Keratinocyte (primary cell): Measurements from ENCODE around the gene TTC36.

ENCODE experiments used
- EZH2 ChIP-seq: IDR thresholded peaks from one replicate; pipeline ENCODE4 v1.6.1; 2012; ENCODE audit warnings: inconsistent platforms, mild to moderate bottlenecking, low read length, moderate library complexity
- TF ChIP-seq, protein P1 (sequence below), 3 experiments: IDR thresholded peaks in 1 of 3; conservative IDR thresholded peaks in 1 of 3; optimal IDR thresholded peaks in 1 of 3; 2 replicates in 2 of 3; 3 replicates in 1 of 3; pipeline versions ENCODE3 to v1.5.1; 2011; ENCODE audit warnings: low read length in 3 of 3, mild to moderate bottlenecking in 3 of 3, moderate library complexity in 2 of 3, control low read depth in 1 of 3, inconsistent platforms in 1 of 3; ENCODE audit not compliant: insufficient read depth in 2 of 3; ENCODE audit errors: extremely low read depth in 1 of 3

DNA sequence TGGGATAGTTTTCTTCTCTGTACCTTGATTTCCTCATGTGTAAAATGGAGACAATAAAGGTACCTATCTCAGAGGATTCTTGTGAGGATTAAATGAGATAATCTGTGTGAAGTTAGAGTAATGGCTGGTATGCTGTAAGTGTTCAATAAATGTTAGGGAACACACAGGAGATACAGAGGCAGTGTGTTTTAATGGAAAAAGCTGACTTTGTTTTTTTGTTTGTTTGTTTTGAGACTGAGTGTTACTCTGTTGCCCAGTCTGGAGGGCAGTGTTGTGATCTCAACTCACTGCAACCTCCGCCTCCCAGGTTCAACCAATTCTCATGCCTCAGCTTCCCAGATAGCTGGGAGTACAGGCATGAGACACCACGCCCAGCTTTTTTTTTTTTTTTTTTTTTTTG lies 42.4 kb downstream of the TTC36 start:
- TF ChIP-seq, protein P1, sequence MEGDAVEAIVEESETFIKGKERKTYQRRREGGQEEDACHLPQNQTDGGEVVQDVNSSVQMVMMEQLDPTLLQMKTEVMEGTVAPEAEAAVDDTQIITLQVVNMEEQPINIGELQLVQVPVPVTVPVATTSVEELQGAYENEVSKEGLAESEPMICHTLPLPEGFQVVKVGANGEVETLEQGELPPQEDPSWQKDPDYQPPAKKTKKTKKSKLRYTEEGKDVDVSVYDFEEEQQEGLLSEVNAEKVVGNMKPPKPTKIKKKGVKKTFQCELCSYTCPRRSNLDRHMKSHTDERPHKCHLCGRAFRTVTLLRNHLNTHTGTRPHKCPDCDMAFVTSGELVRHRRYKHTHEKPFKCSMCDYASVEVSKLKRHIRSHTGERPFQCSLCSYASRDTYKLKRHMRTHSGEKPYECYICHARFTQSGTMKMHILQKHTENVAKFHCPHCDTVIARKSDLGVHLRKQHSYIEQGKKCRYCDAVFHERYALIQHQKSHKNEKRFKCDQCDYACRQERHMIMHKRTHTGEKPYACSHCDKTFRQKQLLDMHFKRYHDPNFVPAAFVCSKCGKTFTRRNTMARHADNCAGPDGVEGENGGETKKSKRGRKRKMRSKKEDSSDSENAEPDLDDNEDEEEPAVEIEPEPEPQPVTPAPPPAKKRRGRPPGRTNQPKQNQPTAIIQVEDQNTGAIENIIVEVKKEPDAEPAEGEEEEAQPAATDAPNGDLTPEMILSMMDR (optimal IDR thresholded peaks at IDR 0.05 in 1 of 3, IDR thresholded peaks at IDR 0.05 in 1 of 3, conservative IDR thresholded peaks at IDR 0.05 in 1 of 3; ENCODE audit: extremely low read depth in 1 of 3, insufficient read depth in 2 of 3, low read length in 3 of 3), result no peak
- TF ChIP-seq EZH2, result no peak
